Transverse colon (tissue), 4 donors: Measurements from ENCODE around the gene AFG1L. TPM values are rescaled to one million over a fixed set of nuclear protein-coding genes. Genes with fewer than 3 reads are reported as not detected.

Experiments
- DNase-seq: peaks from one replicate; pipeline ENCODE4 v3.0.0-alpha.2; 2019
- H3K27ac ChIP-seq, 4 donors: fragments of 200-600 bp; sonication (generic); 2 replicates each; pipeline ENCODE4 v1.5.1; 2016 to 2018; ENCODE audit warnings: inconsistent platforms in 4 of 4
- H3K27me3 ChIP-seq: fragments of 200-600 bp; sonication (generic); 2 replicates; pipeline ENCODE4 v1.5.1; 2017; ENCODE audit warnings: inconsistent platforms
- H3K36me3 ChIP-seq, 4 donors: fragments of 200-600 bp; sonication (generic); 2 replicates each; pipeline ENCODE4 v1.5.1; 2017 to 2019; ENCODE audit warnings: inconsistent platforms in 4 of 4
- H3K4me1 ChIP-seq, 4 donors: fragments of 200-600 bp; sonication (generic); 2 replicates each; pipeline ENCODE4 v1.5.1; 2017 to 2020; ENCODE audit warnings: inconsistent platforms in 4 of 4
- H3K4me3 ChIP-seq, 4 donors: fragments of 200-600 bp; sonication (generic); 1 replicate in 1 of 4; 2 replicates in 3 of 4; pipeline versions ENCODE4 v1.5.1 to v1.6.1; 2017 to 2019; ENCODE audit warnings: inconsistent platforms in 4 of 4
- H3K9me3 ChIP-seq, 2 donors: fragments of 200-600 bp; sonication (generic); 2 replicates each; pipeline ENCODE4 v1.5.1; 2017 to 2019; ENCODE audit warnings: inconsistent platforms in 2 of 2
- EP300 ChIP-seq: sonication (generic); formaldehyde crosslinking; IDR thresholded peaks from one replicate; pipeline ENCODE4 v1.6.1; 2017; ENCODE audit warnings: antibody characterized with exemption, low read depth
- POLR2A ChIP-seq: fragments of 450-650 bp; IDR thresholded peaks from one replicate; pipeline ENCODE4 v1.6.1; 2016; ENCODE audit warnings: antibody characterized with exemption, mild to moderate bottlenecking, moderate library complexity
- POLR2AphosphoS5 ChIP-seq, 3 donors: sonication (generic); formaldehyde crosslinking; IDR thresholded peaks; one replicate each; pipeline ENCODE4 v1.6.1; 2016; ENCODE audit warnings: antibody characterized with exemption in 3 of 3
- WGBS, 2 donors: methylation state at CpG; one replicate each; pipeline ENCODE4 v1.1.5; 2018; ENCODE audit warnings: low coverage in 1 of 2; 5-methylcytosine and 5-hydroxymethylcytosine counted together
- in situ Hi-C, 4 donors: fragments of 200-750 bp; cut with MboI; loops; one replicate each; pipeline versions ENCODE4 v1.15.0 to v1.15.1; 2017; ENCODE audit warnings: low sequenced_read_pairs in 3 of 4, low pct_ligation_motif_present in 1 of 4, low pct_unique_long_range_greater_than_20kb in 1 of 4
- intact Hi-C: fragments of 100-400 bp; cut with DNase I; formaldehyde crosslinking; loops from one replicate; pipeline ENCODE4 v1.15.1; 2023; ENCODE audit warnings: low total_unique reads
- total RNA-seq, 4 donors: library from RNA; depleted of rRNA; stranded (reverse); fragments of >200 nt; gene quantifications; one replicate each; pipeline ENCODE4 v1.1.0, GENCODE V29; 2016
- TF ChIP-seq, protein P1 (sequence below), 5 experiments: fragments of 200-600 bp in 3 of 5; fragments of 450-650 bp in 2 of 5; sonication (generic) in 3 of 5; IDR thresholded peaks; 1 replicate in 2 of 5; 2 replicates in 3 of 5; pipeline ENCODE4 v1.5.1; 2016 to 2017; ENCODE audit warnings: antibody characterized with exemption in 5 of 5, inconsistent platforms in 3 of 5, mild to moderate bottlenecking in 2 of 5, moderate library complexity in 1 of 5

AFG1L gene
- total RNA-seq, 4 donors from 2014 or later = 2.2 to 22.5 (median 5.5) TPM

DNA sequence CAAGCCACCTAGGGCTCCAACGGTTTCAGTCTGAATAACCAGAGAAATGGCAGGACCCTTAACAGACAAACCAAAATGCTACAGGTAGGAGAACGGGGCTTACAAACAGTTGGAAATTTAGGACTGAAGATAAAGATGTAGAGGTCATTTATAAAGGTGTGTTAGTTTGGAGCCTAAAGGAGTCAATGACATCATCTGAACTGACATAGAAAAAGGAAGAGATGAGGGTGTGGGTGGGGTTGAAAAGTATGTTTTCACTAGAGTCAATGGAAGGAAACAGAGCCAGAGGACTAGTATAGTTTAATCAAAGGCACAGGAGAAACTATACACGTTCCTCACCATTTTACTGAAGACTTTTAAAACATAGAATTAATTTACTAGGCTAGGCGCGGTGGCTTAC lies 194.8 kb downstream of the AFG1L start:
- intact Hi-C loops = loop anchor here (10.0 kb wide), 1 partner anchor 375 kb away; no protein-coding TSS in a partner anchor
- no peak overlapping the region for H3K4me3 ChIP-seq

DNA sequence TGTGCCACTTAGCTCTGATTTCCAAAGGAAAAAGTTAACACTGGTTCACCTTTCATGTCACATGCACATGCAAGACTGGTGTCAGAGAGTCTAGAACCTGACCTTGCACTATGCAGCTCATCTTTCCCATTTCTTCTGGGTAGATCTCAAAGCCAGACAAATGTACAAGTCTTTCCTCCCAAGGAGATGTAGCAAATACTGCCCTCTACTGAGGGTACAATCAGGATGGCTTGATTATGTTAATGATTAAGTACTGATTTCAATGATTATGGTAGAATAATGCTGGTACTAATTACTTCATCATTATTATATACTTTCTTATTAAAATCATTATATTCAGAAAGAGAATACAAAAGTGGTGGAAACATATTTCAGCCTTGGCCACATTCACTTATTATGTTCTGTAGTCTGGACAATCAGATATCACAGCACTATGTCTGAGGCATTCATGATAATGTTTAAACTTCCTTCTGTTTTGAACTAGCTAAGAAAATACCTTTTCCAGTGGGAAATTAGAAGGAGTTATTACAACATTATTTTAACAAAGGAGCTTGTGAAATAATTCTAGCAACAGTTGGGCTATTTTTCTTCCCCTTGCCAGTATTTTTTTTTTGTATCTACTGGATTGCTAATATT lies 197.4 kb downstream of the AFG1L start:
- H3K4me3 ChIP-seq = no peak overlapping the region
- TF ChIP-seq POLR2A = no peak
- no peak for TF ChIP-seq EP300
- TF ChIP-seq POLR2AphosphoS5 (IDR thresholded peaks at IDR 0.05) = no peak
- TF ChIP-seq, protein P1, sequence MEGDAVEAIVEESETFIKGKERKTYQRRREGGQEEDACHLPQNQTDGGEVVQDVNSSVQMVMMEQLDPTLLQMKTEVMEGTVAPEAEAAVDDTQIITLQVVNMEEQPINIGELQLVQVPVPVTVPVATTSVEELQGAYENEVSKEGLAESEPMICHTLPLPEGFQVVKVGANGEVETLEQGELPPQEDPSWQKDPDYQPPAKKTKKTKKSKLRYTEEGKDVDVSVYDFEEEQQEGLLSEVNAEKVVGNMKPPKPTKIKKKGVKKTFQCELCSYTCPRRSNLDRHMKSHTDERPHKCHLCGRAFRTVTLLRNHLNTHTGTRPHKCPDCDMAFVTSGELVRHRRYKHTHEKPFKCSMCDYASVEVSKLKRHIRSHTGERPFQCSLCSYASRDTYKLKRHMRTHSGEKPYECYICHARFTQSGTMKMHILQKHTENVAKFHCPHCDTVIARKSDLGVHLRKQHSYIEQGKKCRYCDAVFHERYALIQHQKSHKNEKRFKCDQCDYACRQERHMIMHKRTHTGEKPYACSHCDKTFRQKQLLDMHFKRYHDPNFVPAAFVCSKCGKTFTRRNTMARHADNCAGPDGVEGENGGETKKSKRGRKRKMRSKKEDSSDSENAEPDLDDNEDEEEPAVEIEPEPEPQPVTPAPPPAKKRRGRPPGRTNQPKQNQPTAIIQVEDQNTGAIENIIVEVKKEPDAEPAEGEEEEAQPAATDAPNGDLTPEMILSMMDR (IDR thresholded peaks at IDR 0.05) = peak; percentile 40 to 50 (median 46)

More for the DNA sequence above, 194.8 kb downstream of the AFG1L start:
- DNase-seq = no peak
- in situ Hi-C loops = loop anchor here in 3 of 4 donors (10.0 to 25.0 kb wide), 2 partner anchors 375 to 377 kb away; no protein-coding TSS in a partner anchor
- H3K36me3 ChIP-seq = no peaks in the 10 kb centered on the region
- no peak overlapping the region for H3K27ac ChIP-seq
- no peaks in the 10 kb centered on the region for H3K9me3 ChIP-seq
- no peak for TF ChIP-seq POLR2AphosphoS5 (IDR thresholded peaks at IDR 0.05)
- no peak for TF ChIP-seq EP300
- TF ChIP-seq, protein P1 (IDR thresholded peaks at IDR 0.05) = no peak
- no peak for TF ChIP-seq POLR2A
- H3K4me1 ChIP-seq = no peaks in the 10 kb centered on the region
- WGBS, 2 donors = 92 to 95% methylated on average over 5 of the region's 5 CpGs
- H3K27me3 ChIP-seq = no peaks in the 10 kb centered on the region

DNA sequence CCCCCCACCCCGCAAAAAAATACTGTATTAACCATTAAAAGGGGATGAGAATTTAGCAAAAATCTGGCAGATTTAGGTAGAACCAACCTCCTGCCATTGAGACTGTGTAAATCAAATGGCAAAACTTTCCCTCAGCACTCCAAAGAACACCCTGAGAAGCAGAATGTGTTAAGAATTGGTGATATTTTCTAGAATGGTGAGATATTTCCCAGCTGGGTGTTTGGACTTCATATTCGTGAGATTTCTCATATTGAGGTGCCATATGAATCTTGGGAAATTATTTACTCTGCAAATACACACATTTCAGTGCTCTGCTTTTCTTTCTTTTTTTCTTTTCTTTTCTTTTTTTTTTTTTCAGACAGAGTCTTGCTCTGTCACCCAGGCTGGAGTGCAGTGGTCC lies 199.6 kb downstream of the AFG1L start:
- TF ChIP-seq, protein P1 (IDR thresholded peaks at IDR 0.05) = no peak
- TF ChIP-seq POLR2AphosphoS5 (IDR thresholded peaks at IDR 0.05) = no peak
- TF ChIP-seq POLR2A = no peak
- no peaks in the 10 kb centered on the region for H3K9me3 ChIP-seq
- H3K27me3 ChIP-seq = no peaks in the 10 kb centered on the region
- in situ Hi-C loops (loop anchor here in 3 of 4 donors (10.0 to 25.0 kb wide), 2 partner anchors 380 to 382 kb away; no protein-coding TSS in a partner anchor), intact Hi-C loops (loop anchor here (10.0 kb wide), 1 partner anchor 380 kb away; no protein-coding TSS in a partner anchor)
- H3K4me3 ChIP-seq = no peak overlapping the region
- H3K36me3 ChIP-seq = no peaks in the 10 kb centered on the region
- DNase-seq = no peak
- H3K27ac ChIP-seq = no peak overlapping the region
- 63 to 86% methylated on average over 2 of the region's 2 CpGs for WGBS, 2 donors
- no peaks in the 10 kb centered on the region for H3K4me1 ChIP-seq

More for the DNA sequence above, 197.4 kb downstream of the AFG1L start:
- H3K36me3 ChIP-seq = no peaks in the 10 kb centered on the region
- in situ Hi-C loops (loop anchor here in 3 of 4 donors (10.0 to 25.0 kb wide), 2 partner anchors 377 to 380 kb away; no protein-coding TSS in a partner anchor), intact Hi-C loops (loop anchor here (10.0 kb wide), 1 partner anchor 377 kb away; no protein-coding TSS in a partner anchor)
- H3K27me3 ChIP-seq = no peaks in the 10 kb centered on the region
- no peak overlapping the region for H3K27ac ChIP-seq
- DNase-seq = no peak
- H3K9me3 ChIP-seq = no peaks in the 10 kb centered on the region
- no peaks in the 10 kb centered on the region for H3K4me1 ChIP-seq

DNA sequence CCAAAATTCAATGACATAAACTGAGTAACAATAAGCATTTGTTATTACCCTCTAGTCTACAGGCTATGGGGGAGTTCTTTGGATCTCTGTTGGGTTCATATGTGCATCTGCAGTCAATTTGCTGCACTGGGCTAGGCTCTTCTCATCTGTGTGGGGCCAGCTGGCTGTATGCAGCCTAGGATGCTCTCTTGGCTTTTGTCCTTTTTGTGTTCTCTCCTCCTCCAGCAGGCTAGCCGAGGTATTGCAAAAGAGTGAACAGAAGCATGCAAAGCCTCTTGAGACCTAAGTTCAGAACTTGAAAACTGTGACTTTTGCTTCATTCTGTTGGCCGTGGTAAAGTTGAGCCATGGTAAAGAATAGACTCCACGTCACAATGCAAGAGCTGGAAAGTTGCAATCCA lies 203.0 kb downstream of the AFG1L start:
- no peak overlapping the region for H3K4me3 ChIP-seq
- intact Hi-C loops (loop anchor here (10.0 kb wide), 1 partner anchor 383 kb away; no protein-coding TSS in a partner anchor), in situ Hi-C loops (loop anchor here in 3 of 4 donors (10.0 to 25.0 kb wide), 2 partner anchors 383 to 386 kb away; no protein-coding TSS in a partner anchor)
- DNase-seq = peak; percentile 12
- 52% methylated on average over 3 of the region's 3 CpGs; no CpG with 5 or more reads in 1 of the 2 donors for WGBS, 2 donors
- H3K4me1 ChIP-seq = no peaks in the 10 kb centered on the region
- no peak for TF ChIP-seq POLR2A
- TF ChIP-seq, protein P1 (IDR thresholded peaks at IDR 0.05) = peak in 3 of 5 experiments; percentile 31 to 37 (median 35)
- H3K27ac ChIP-seq = no peak overlapping the region
- no peaks in the 10 kb centered on the region for H3K27me3 ChIP-seq
- H3K9me3 ChIP-seq = no peaks in the 10 kb centered on the region
- H3K36me3 ChIP-seq = no peaks in the 10 kb centered on the region
